Measurements from ENCODE around the gene ADGRD2.

The ADGRD2 gene

DNA sequence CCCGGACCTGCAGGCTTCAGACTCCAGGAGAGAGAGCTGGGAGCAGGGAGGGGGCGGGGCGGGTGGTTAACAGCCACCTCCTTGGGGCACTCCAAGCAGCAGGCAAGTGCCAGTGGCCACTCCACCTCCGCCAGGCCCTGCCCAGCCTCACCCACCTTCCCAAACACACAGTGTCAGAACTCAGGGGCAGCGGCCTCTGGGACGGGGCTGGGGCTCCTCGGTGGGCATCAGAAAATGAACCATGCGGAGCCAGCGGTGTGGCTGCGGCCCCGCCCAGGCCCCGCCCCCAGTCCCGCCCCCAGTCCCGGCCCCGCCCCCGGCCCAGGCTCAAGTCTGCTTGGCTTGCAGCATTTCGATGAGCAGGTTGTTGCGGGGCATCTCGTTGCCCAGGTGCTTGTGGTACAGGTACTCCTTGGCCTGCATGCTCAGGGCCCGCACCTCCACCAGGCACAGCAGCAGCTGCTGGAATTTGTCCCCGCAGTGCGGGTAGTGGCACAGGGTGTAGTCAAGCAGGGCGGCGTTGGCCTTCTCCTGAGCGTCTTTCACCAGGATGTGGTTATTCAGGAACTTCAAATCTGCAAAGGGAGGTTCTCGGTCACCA is 32.3 kb downstream of the ADGRD2 start:
- no peak for DNase-seq

DNA sequence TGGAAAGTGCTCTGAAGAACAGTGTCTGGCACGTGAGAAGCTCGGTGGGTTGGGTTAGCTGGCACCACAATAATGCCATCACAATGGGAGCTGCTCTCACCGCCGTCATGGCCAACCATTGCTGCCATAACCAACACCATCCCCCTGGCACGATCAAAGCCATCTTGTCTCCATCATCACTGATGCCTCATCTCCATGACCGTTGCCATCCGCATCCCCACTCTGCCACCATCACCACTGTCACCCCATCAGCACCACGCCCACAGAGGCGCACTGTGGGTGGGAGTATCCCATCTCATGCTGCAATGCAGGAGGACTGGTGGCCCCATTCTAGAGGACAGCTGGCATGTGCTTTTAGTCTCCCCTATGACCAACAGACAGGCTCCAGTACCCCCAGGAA is 33.2 kb downstream of the ADGRD2 start:
- no peak for DNase-seq

- no peak for DNase-seq
Measured at GRCh38 chr9:124485201-124485600, 35.0 kb downstream of the ADGRD2 start.

GRCh38 chr9:124485936-124486335 is 35.7 kb downstream of the ADGRD2 start:
- DNase-seq = no peak

- no peak for DNase-seq
Measured at GRCh38 chr9:124486778-124487259, 36.6 kb downstream of the ADGRD2 start.

- no peak for DNase-seq
Measured at GRCh38 chr9:124487260-124488182, 37.3 kb downstream of the ADGRD2 start.

DNA sequence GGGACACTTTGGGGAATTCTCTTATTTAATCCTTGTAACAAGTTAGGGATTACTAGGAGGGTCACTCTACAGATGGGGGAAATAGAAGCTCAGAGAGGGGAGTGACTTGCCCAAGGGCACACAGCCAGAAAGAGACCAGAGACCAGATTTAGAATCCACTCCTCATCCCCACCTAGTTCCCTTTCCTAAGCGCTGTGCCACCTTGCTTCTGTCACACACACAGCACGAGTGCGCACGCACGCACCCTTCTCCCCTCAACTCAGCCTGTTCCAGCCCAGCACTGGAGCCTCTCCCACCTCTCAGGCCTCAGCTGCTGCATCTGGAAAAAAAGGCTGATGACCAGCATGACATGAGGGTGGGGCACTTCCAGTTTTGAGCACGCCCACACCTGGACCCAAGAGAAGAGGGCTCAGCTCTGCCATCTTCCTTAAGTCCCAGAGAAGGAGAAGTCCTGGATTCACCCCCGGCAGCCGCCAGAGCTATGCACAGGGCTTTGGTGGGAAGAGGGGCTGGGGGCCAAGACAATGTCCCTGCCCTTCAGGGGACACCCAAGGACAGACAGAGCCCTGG is 38.5 kb downstream of the ADGRD2 start:
- DNase-seq = no peak

- DNase-seq = no peak
Measured at GRCh38 chr9:124489222-124489621, 39.0 kb downstream of the ADGRD2 start.

DNA sequence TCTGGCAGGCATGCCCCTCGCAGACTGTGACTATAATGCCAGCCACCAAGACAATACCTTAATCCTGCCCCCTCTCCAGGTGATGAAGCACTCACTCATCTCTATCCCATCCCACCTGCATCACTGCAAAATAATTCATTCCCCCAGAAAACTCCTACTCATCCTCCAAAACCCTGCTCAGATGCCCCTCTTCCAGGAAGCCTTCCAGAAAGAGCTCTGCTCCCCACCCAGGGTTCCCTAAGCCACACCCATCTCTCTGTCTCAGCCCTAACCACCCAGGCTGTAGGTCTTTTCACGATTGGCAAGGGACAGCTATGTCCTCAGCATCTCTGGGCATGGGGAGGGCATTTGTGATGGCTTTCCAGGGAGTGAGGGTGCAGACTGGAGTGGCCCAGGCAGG is 39.8 kb downstream of the ADGRD2 start:
- DNase-seq = no peak

DNA sequence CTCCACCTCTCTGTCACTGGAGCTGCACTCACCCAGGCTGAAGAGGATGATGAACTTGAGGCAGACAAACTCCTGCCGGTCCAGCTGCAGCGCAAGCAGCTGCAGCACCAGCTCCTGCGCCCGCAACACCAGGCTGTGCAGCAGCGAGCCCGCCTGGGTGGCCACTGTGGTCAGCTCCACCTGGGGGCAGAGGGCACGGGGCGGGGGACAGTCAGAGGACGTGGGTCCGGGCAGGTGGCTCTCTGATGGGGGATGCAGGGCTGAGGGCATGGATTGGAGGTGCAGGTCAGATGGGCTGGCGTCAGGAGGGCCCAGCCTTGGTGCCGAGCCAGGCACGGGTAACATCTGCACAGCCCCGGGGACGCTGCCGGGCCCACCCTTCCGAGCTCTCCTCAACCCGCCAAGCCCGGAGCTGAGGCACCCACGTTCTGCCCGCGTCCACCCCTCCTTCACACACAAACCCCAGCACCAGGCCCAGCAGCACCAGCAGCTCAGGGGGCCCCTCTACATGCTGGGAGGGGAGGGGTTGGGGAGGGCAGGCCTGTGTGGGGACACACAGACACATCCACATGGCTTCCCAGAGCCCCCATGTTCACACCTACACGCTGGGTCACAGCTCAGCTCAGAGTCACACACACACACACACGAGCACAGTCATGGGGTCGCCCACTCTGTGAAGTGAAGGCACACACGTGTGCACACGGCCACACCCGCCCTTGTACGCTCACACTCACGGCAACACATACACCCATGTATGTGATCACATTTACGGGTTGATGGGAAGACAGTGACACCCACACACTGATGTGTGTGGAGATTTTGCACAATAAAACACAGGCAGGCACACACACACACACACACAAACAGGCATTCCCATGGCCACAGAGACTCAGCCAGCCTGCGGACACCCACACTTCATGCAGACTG is 41.1 kb downstream of the ADGRD2 start:
- DNase-seq = no peak

DNA sequence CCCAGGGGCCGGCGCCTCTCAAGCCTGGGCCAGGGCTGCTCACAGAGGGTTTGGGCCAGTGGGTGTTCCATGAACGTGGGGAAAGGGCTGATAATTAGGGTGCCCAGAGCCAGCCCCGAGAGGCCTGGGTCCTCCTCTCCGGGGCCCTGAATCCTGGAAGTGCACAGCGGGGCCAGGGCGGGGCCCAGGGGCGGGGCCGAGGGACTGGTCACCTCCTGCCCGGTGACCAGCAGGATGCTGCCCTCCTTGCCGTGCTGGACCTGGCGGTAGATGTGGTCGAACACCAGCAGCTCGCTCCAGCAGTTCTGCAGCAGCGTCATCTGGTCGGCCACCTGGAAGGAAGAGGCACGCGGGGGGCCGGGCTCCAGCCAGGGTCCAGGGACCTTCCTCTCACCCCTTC is 42.6 kb downstream of the ADGRD2 start:
- no peak for DNase-seq

DNA sequence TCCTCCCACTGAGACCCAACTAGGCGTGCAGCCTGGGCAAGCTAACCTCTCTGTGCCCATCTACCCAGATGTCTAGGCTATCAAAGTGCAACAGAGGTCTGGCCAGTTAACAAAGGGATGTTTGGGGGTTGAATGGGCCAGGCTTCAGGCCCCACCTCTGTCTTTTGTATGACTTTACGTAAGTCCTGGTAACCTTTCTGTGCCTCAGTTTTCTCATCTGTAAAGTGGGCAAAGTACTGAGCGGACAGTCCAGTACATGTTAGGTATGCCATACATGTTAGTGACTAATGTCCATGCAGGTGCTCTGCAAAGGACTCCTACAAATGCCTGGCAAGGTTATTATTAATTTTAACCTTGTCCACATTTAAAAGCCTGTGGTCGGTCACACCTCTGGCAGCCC is 43.0 kb downstream of the ADGRD2 start:
- DNase-seq = no peak

GRCh38 chr9:124493794-124494479 is 43.7 kb downstream of the ADGRD2 start:
- DNase-seq = no peak

DNA sequence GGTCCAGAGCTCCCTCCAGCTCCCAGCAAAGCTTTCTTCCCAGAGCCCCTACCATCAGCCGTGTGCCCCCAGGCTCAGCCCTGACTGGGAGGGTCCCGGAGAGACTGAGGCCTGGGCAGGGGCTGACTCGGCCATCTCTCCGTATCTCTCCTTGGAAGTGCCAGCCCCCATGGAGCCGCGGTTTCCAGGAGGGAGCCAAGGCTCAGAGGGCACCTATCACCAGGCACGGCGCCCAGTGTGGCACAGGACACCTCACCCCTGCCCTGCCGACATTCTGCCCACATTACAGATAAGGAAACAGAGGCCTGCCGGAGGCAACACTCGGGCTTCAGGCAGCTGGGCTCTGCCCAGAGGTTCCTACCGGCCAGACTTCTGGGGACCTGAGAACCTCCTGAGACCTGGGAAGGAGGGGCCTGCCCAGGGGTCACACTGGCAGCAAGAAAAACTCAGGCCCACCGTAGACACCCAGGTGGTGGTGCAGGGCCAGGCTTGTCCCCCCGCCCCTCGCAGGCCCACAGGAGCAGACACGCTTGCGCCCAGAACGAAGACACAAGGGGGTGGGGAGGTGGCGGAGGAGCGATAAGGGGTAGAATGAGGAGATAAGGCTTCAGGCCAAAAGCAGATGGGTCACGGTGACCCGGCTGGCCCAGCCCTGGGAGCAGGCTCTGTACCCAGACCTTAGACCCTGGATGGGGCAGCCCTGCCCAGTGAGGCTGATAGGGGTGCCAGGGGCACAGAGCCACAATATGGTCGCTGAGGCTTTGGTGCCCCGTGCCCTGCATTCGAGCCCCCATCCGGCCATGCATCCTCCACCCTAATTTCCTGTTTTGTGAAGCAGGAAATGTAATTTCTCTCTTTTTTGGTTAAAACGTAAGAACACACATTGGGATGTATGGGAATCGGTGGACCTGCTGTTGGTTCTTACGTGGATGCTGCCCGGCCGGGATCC is 45.1 kb downstream of the ADGRD2 start:
- DNase-seq = no peak

GRCh38 chr9:124496075-124496449 is 45.8 kb downstream of the ADGRD2 start:
- no peak for DNase-seq

GRCh38 chr9:124496463-124496862 is 46.2 kb downstream of the ADGRD2 start:
- DNase-seq = no peak

- no peak for DNase-seq
Measured at GRCh38 chr9:124497441-124497840, 47.2 kb downstream of the ADGRD2 start.

DNA sequence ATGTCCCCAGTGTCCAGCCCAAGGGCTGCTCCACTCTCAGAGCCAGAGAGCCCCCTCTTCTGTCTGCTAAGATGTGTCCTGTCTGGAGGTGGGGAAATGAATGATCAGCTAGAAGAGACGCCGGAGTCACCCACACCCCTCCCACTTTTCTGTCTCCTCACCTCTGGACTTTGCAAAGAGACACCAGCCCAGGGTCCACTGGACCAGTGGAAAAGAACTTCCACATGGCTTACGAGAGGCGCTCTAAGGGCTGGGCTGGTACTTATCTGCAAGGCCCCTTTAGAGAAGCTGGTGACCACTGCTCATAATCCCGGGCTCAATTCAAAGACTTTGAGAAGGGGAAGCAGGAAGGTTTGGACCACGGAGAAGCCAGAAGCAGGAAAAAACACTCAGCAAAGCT is 47.8 kb downstream of the ADGRD2 start:
- DNase-seq = no peak

- DNase-seq = no peak
Measured at GRCh38 chr9:124498499-124499146, 48.4 kb downstream of the ADGRD2 start.

DNA sequence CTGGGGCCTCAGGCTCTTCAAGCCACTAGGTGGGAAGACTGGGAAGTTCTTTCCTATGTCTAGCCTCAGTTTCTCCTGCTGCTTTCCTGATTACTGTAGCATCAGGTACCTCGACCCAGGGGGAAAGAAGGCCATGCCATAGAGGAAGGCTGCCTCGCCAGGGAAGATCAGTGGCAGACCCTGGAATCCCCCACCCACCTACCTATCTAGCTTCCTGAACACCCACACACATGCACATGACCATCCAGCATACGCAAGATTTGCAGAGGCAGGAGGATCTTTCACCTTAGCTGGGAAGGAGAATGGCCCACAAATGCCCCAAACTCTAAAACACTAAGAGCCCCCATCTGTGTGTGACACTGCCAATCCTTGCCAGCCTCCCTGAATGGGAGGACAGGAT is 49.0 kb downstream of the ADGRD2 start:
- no peak for DNase-seq
